ENCODE data around the gene LTF. TPM values are rescaled to one million over a fixed set of nuclear protein-coding genes. Genes with fewer than 3 reads are reported as not detected.

LTF gene
- total RNA-seq, 1 experiment from 2014 or later: not detected

DNA sequence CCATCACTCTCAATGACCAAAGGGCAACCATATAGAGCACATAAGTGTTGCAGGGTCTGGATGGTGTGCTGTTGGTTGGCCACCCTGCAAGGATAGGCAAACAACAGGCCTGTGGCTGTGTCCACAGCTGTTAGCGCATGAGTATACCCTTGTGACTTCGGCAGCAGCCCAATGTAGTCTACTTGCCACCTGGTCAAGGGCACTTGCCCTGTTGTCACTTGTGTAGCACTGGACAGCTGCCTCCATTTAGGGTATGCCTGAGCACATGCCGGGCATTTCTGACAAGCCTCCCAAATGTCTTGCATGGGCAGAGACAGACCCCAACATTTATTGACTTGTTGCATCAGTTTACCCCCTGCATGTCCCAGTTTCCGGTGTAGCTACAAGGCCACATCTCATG lies 44.9 kb downstream of the LTF start:
- no peaks in the 10 kb centered on the region for H3K9me2 ChIP-seq (ENCODE audit: insufficient read depth)
- BruUV-seq (replicated peaks): no TSS peak
- H3K4me1 ChIP-seq (ENCODE audit: control insufficient read depth in 1 of 2, insufficient read depth in 2 of 2, low read length in 2 of 2): peaks cover 0 to 12% of the 10 kb centered on the region in 2 experiments; a peak in 2 of 4 replicates
- no peaks in the 10 kb centered on the region for H3K36me3 ChIP-seq (ENCODE audit: control insufficient read depth in 1 of 2, insufficient read depth in 2 of 2, low read length in 2 of 2)
- ChIA-PET RAD21 (ENCODE audit: low non-redundant PET in 1 of 2, low total read pairs in 2 of 2, uncharacterized antibody in 2 of 2, unreplicated experiment in 2 of 2) (no interaction called here), CTCF (interaction anchor here (1.1 kb wide), 1 partner anchor 9 kb away, joined by 3 read pairs; no protein-coding TSS in a partner anchor), POLR2A (interaction anchor here (0.5 kb wide), 1 partner anchor 279 kb away, joined by 3 read pairs; no protein-coding TSS in a partner anchor)
- ATAC-seq: no peak
- H4K20me1 ChIP-seq (ENCODE audit: insufficient read depth): no peaks in the 10 kb centered on the region
- no peak overlapping the region for H3K4me3 ChIP-seq (replicated peaks in 1 of 2; ENCODE audit: low read depth in 1 of 2, low read length in 2 of 2)
- no peak overlapping the region for H2AFZ ChIP-seq (ENCODE audit: low read depth, low read length, poor library complexity, severe bottlenecking)
- intact Hi-C loops (cut with micrococcal nuclease): no loop called here
- no peak overlapping the region for H3K27ac ChIP-seq (ENCODE audit: low read depth, low read length)
- no peak overlapping the region for H3K4me2 ChIP-seq (ENCODE audit: low read length)
- no peaks in the 10 kb centered on the region for H3K79me2 ChIP-seq (ENCODE audit: insufficient read depth, low read length)
- H3K9me3 ChIP-seq (ENCODE audit: control insufficient read depth in 1 of 2, insufficient read depth in 1 of 2, low read depth in 1 of 2, low read length in 2 of 2): no peaks in the 10 kb centered on the region
- no peak for DNase-seq (ENCODE audit: low read depth, low spot score)
- no peak for TF ChIP-seq EGR1 (IDR thresholded peaks at IDR 0.05; ENCODE audit: low read depth)
- no peak for TF ChIP-seq ZFX (IDR thresholded peaks at IDR 0.05)
- no peak for TF ChIP-seq SP1 (IDR thresholded peaks at IDR 0.05; ENCODE audit: low read depth)
- no peak for TF ChIP-seq JUND (IDR thresholded peaks at IDR 0.05)
- TF ChIP-seq SRF (IDR thresholded peaks at IDR 0.05; ENCODE audit: low read depth): no peak
- no peak for TF ChIP-seq CBX3 (IDR thresholded peaks at IDR 0.05; ENCODE audit: low read depth)
- H3K27me3 ChIP-seq (ENCODE audit: insufficient read depth, low read length): no peaks in the 10 kb centered on the region
- no peak overlapping the region for H3K9ac ChIP-seq (ENCODE audit: low read length)

DNA sequence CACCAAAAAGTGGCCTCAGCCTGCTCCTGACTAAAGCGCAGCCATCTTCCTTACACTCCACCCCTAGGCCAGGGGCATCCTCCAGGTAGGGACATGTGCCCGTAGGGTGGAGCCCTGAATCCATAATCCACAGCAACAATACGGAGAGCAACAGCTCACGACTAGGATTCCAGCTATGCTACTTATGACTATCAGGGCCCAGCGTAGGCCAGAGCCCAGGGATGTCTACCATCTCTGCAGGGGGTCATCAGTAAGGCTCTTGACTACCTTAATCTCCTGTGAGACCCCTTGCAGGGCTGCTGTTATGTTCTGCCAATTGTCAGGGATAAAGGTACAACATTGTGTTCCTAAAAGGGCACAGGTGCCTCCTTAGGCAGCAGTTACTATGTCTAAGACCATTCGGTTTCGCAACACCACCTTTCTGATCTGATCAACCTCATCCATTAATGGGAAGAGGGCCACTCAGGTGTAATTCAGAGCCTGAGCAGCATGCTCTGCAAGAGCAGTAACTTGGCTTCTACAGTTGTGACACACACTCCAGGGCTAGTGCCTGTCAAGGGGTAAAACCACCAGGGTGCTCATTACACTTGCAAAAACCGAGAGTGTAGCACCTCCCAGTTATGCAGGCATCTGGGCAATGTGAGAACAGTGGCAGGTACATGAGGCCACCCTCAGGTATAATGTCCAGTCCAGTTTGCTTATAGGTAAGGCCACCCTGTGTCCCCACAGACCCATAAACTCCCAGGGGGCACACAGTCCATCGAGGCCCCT lies 46.7 kb downstream of the LTF start:
- Histone ChIP-seq H4K20me1 (ENCODE audit: insufficient read depth) (no peaks in the 10 kb centered on the region), H3K9me2 (ENCODE audit: insufficient read depth) (no peaks in the 10 kb centered on the region), H3K36me3 (ENCODE audit: control insufficient read depth in 1 of 2, insufficient read depth in 2 of 2, low read length in 2 of 2) (no peaks in the 10 kb centered on the region), H3K4me2 (ENCODE audit: low read length) (no peak overlapping the region), H3K27me3 (ENCODE audit: insufficient read depth, low read length) (no peaks in the 10 kb centered on the region), H2AFZ (ENCODE audit: low read depth, low read length, poor library complexity, severe bottlenecking) (no peak overlapping the region), H3K4me1 (ENCODE audit: control insufficient read depth in 1 of 2, insufficient read depth in 2 of 2, low read length in 2 of 2) (peaks cover 0 to 8% of the 10 kb centered on the region in 2 experiments; a peak in 2 of 4 replicates), H3K79me2 (ENCODE audit: insufficient read depth, low read length) (no peaks in the 10 kb centered on the region), H3K9ac (ENCODE audit: low read length) (no peak overlapping the region), H3K27ac (ENCODE audit: low read depth, low read length) (no peak overlapping the region), H3K4me3 (replicated peaks in 1 of 2; ENCODE audit: low read depth in 1 of 2, low read length in 2 of 2) (no peak overlapping the region), H3K9me3 (ENCODE audit: control insufficient read depth in 1 of 2, insufficient read depth in 1 of 2, low read depth in 1 of 2, low read length in 2 of 2) (no peaks in the 10 kb centered on the region)
- TF ChIP-seq, protein P1, sequence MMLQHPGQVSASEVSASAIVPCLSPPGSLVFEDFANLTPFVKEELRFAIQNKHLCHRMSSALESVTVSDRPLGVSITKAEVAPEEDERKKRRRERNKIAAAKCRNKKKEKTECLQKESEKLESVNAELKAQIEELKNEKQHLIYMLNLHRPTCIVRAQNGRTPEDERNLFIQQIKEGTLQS (IDR thresholded peaks at IDR 0.05): no peak
- TF ChIP-seq YY1 (IDR thresholded peaks at IDR 0.05; ENCODE audit: extremely low read depth, insufficient replicate concordance, low read depth, low read length) (no peak), CBX3 (IDR thresholded peaks at IDR 0.05; ENCODE audit: low read depth) (no peak), ZFX (IDR thresholded peaks at IDR 0.05) (no peak), TCF7L2 (IDR thresholded peaks at IDR 0.05; ENCODE audit: borderline replicate concordance, extremely low read depth, insufficient read depth, insufficient read length) (no peak), EZH2 (IDR thresholded peaks at IDR 0.05) (no peak), CEBPB (IDR thresholded peaks at IDR 0.05; ENCODE audit: low read depth) (no peak), RAD21 (IDR thresholded peaks at IDR 0.05; ENCODE audit: low read depth) (no peak), POLR2AphosphoS5 (IDR thresholded peaks at IDR 0.05; ENCODE audit: low read depth, low read length) (no peak), JUND (IDR thresholded peaks at IDR 0.05) (no peak), FOSL1 (IDR thresholded peaks at IDR 0.05; ENCODE audit: low read depth) (no peak), ZNF274 (IDR thresholded peaks at IDR 0.05; ENCODE audit: low read depth, low read length) (no peak)
- TF ChIP-seq, protein P2, sequence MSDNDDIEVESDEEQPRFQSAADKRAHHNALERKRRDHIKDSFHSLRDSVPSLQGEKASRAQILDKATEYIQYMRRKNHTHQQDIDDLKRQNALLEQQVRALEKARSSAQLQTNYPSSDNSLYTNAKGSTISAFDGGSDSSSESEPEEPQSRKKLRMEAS (IDR thresholded peaks at IDR 0.05): no peak
- TF ChIP-seq, protein P3, sequence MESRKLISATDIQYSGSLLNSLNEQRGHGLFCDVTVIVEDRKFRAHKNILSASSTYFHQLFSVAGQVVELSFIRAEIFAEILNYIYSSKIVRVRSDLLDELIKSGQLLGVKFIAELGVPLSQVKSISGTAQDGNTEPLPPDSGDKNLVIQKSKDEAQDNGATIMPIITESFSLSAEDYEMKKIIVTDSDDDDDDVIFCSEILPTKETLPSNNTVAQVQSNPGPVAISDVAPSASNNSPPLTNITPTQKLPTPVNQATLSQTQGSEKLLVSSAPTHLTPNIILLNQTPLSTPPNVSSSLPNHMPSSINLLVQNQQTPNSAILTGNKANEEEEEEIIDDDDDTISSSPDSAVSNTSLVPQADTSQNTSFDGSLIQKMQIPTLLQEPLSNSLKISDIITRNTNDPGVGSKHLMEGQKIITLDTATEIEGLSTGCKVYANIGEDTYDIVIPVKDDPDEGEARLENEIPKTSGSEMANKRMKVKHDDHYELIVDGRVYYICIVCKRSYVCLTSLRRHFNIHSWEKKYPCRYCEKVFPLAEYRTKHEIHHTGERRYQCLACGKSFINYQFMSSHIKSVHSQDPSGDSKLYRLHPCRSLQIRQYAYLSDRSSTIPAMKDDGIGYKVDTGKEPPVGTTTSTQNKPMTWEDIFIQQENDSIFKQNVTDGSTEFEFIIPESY (IDR thresholded peaks at IDR 0.05; ENCODE audit: extremely low read depth, insufficient replicate concordance, low read length): no peak
- no peak for ATAC-seq
- RAD21 ChIA-PET (ENCODE audit: low non-redundant PET in 1 of 2, low total read pairs in 2 of 2, uncharacterized antibody in 2 of 2, unreplicated experiment in 2 of 2): no interaction called here
- no TSS peak for BruUV-seq (replicated peaks)
- DNase-seq (ENCODE audit: low read depth, low spot score): no peak
- CTCF ChIA-PET: no interaction called here
- POLR2A ChIA-PET: no interaction called here
- intact Hi-C loops (cut with micrococcal nuclease): no loop called here
